GM23338 (cell line): ENCODE data around the gene PABPC1L. TPM values are rescaled to one million over a fixed set of nuclear protein-coding genes. Genes with fewer than 3 reads are reported as not detected.

Experiments used
- ATAC-seq: fragments of 200-7000 bp; cut with Tn5 transposase; 3 replicates; pipeline ENCODE4 v1.9.1; 2020
- DNase-seq: peaks from one replicate; pipeline ENCODE4 v3.0.0-alpha.2; 2015; ENCODE audit warnings: low spot score
- H2AFZ ChIP-seq: fragments of 200-600 bp; sonication (generic); 2 replicates; pipeline ENCODE4 v1.8.0; 2016; ENCODE audit warnings: antibody characterized with exemption, mild to moderate bottlenecking, moderate library complexity
- H3F3A ChIP-seq: fragments of 200-600 bp; sonication (generic); replicated peaks from 2 replicates; pipeline ENCODE4 v1.8.0; 2017; ENCODE audit warnings: antibody characterized with exemption, mixed run types, low read depth
- H3K27ac ChIP-seq: fragments of 200-600 bp; sonication (generic); 2 replicates; pipeline ENCODE4 v1.6.1; 2016; ENCODE audit warnings: low read depth
- H3K27me3 ChIP-seq: fragments of 200-600 bp; sonication (generic); 2 replicates; pipeline ENCODE4 v1.8.0; 2016; ENCODE audit warnings: mild to moderate bottlenecking, mixed run types, moderate library complexity; ENCODE audit not compliant: insufficient read depth
- H3K36me3 ChIP-seq: fragments of 200-600 bp; sonication (generic); 2 replicates; pipeline ENCODE4 v1.8.0; 2016; ENCODE audit warnings: mild to moderate bottlenecking; ENCODE audit not compliant: insufficient read depth
- H3K4me1 ChIP-seq: fragments of 200-600 bp; sonication (generic); 2 replicates; pipeline ENCODE4 v1.8.0; 2016; ENCODE audit warnings: mild to moderate bottlenecking, moderate library complexity; ENCODE audit not compliant: insufficient read depth
- H3K4me2 ChIP-seq: fragments of 200-600 bp; sonication (generic); 2 replicates; pipeline ENCODE4 v1.7.1; 2017; ENCODE audit warnings: mixed run types
- H3K4me3 ChIP-seq: fragments of 200-600 bp; sonication (generic); 2 replicates; pipeline ENCODE4 v1.6.1; 2016; ENCODE audit warnings: mixed run types
- H3K79me2 ChIP-seq: fragments of 200-600 bp; sonication (generic); replicated peaks from 2 replicates; pipeline ENCODE4 v1.8.0; 2017; ENCODE audit warnings: mild to moderate bottlenecking; ENCODE audit not compliant: insufficient read depth
- H3K9me2 ChIP-seq: fragments of 200-600 bp; sonication (generic); 2 replicates; pipeline ENCODE4 v1.8.0; 2017; ENCODE audit not compliant: insufficient read depth
- H4K20me1 ChIP-seq: fragments of 200-600 bp; sonication (generic); replicated peaks from 2 replicates; pipeline ENCODE4 v1.8.0; 2017; ENCODE audit warnings: mild to moderate bottlenecking; ENCODE audit not compliant: insufficient read depth
- H3K27ac Mint-ChIP-seq: 2 replicates; pipeline ENCODE4 v1.8.0; 2020; ENCODE audit warnings: inconsistent platforms, mild to moderate bottlenecking, moderate library complexity, mixed read lengths
- H3K27me3 Mint-ChIP-seq: 3 replicates; pipeline ENCODE4 v1.8.0; 2022; ENCODE audit warnings: low read depth, mild to moderate bottlenecking, moderate library complexity, mixed read lengths, inconsistent platforms; ENCODE audit not compliant: insufficient read depth, poor library complexity
- H3K36me3 Mint-ChIP-seq: 3 replicates; pipeline ENCODE4 v1.8.0; 2021; ENCODE audit warnings: low read depth, mild to moderate bottlenecking, inconsistent platforms, moderate library complexity, mixed read lengths
- H3K4me1 Mint-ChIP-seq: 3 replicates; pipeline ENCODE4 v1.8.0; 2020; ENCODE audit warnings: mild to moderate bottlenecking, inconsistent platforms, mixed read lengths
- H3K4me3 Mint-ChIP-seq: 3 replicates; pipeline ENCODE4 v1.8.0; 2021; ENCODE audit warnings: moderate library complexity, mild to moderate bottlenecking, inconsistent platforms, mixed read lengths
- H3K9me3 Mint-ChIP-seq: 3 replicates; pipeline ENCODE4 v1.8.0; 2020; ENCODE audit warnings: moderate library complexity, mild to moderate bottlenecking, inconsistent platforms, mixed read lengths
- EZH2 ChIP-seq: fragments of 200-600 bp; sonication (generic); IDR thresholded peaks from one replicate; pipeline ENCODE4 v1.8.0; 2017; ENCODE audit warnings: antibody characterized with exemption, mild to moderate bottlenecking, low read depth; ENCODE audit not compliant: unreplicated experiment
- EZH2phosphoT487 ChIP-seq: fragments of 200-600 bp; sonication (generic); IDR thresholded peaks from one replicate; pipeline ENCODE4 v1.8.1; 2018; ENCODE audit warnings: antibody characterized with exemption; ENCODE audit not compliant: unreplicated experiment
- JUNB ChIP-seq: IDR thresholded peaks from one replicate; pipeline ENCODE4 v1.6.1; 2016; ENCODE audit warnings: antibody characterized with exemption; ENCODE audit not compliant: unreplicated experiment
- POLR2AphosphoS5 ChIP-seq: IDR thresholded peaks from 2 replicates; pipeline ENCODE4 v1.6.1; 2016; ENCODE audit warnings: antibody characterized with exemption, low read depth
- REST ChIP-seq: IDR thresholded peaks from one replicate; pipeline ENCODE4 v1.6.1; 2018; ENCODE audit warnings: antibody characterized with exemption; ENCODE audit not compliant: unreplicated experiment
- ZNF462 ChIP-seq: fragments of 250-450 bp; sonication (Bioruptor Pico); IDR thresholded peaks from 2 replicates; pipeline ENCODE4 v1.5.0; 2020; ENCODE audit warnings: mild to moderate bottlenecking, moderate library complexity
- polyA plus RNA-seq: library from polyadenylated mRNA; unstranded; fragments of >200 nt; fragmentation: Nextera tagmentation; extraction: Ambion mirVana; gene quantifications from 2 replicates; pipeline ENCODE4 v1.2.1, GENCODE V29; 2016
- total RNA-seq: library from RNA; depleted of rRNA; stranded (reverse); fragments of >200 nt; shearing (Covaris generic); gene quantifications from 2 replicates; pipeline ENCODE4 v1.2.3, GENCODE V29; 2014

PABPC1L gene
- total and polyA plus RNA-seq, 2 experiments from 2014 or later: 44.4 to 49.1 TPM

- Histone ChIP-seq H3K9me2 (no peaks in the 10 kb centered on the region), H2AFZ (no peak overlapping the region), H3K36me3 (peaks cover 43% of the 10 kb centered on the region), H3K27me3 (no peaks in the 10 kb centered on the region), H3K27ac (no peak overlapping the region), H3K4me1 (no peaks in the 10 kb centered on the region), H3K4me2 (no peak overlapping the region), H3K4me3 (no peak overlapping the region), H4K20me1 (peaks cover 27% of the 10 kb centered on the region), H3K79me2 (no peaks in the 10 kb centered on the region), H3F3A (0 out of 2 replicates have a peak, but pooled peaks cover 4% of the 10 kb centered on the region)
- Mint-ChIP-seq H3K9me3 (no peaks in the 10 kb centered on the region), H3K27me3 (no peaks in the 10 kb centered on the region), H3K27ac (no peak overlapping the region), H3K36me3 (peaks cover 76% of the 10 kb centered on the region), H3K4me3 (no peak overlapping the region), H3K4me1 (no peaks in the 10 kb centered on the region)
- ATAC-seq (no peak), DNase-seq (no peak)
- TF ChIP-seq ZNF462 (no peak), REST (no peak), EZH2 (no peak), EZH2phosphoT487 (no peak), POLR2AphosphoS5 (no peak), JUNB (no peak)
Measured at GRCh38 chr20:44948107-44948506, 38.2 kb downstream of the PABPC1L start.
